ENCODE data around the gene ATP9B.
"Not testable (repeated sequence)": the region's sequence is repeated elsewhere in the genome, so short reads cannot be mapped to it uniquely, and the experiment has no call there.

The ATP9B gene

DNA sequence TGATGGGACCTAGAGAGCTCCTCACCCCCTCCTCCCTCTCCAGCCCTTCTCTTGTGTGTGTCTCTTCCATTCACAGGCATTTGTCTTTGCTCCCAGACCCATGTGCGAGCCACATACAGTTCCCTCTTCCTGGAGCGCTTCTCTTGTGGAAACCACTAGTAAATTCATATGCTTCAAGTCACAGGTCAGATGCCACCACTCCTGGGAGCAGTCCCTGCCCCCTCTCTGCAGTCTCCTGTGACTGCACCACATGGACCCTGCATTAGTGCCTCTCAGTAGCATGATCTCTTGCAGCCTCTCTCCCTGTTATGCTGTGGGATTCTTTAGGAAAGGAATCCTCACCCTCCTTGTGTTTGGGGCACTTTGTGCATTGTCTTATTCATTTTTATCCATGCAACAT lies 230.1 kb downstream of the ATP9B start:
- DNase-seq = no peak

DNA sequence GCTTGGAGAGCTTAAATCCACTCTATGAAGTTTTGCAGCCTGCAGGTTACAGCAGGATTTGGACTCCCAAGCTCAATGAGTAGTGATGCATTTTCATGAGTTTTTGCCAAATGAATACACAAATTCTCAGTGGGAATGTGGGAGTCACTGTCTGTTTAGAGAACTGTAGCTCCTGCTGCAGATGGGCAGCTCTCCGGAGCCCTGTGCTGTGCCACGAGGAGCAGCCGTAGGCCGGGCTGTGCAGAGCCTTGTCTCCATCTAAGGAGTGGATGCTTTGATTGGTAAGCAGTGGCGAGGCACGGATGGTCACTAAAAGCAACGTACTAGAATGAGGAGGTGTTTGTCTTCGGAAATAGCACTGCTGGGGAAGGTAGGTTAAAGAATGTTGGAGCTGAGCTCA lies 230.5 kb downstream of the ATP9B start:
- DNase-seq = no peak

GRCh38 chr18:79300413-79300812 lies 231.2 kb downstream of the ATP9B start:
- no peak for DNase-seq

DNA sequence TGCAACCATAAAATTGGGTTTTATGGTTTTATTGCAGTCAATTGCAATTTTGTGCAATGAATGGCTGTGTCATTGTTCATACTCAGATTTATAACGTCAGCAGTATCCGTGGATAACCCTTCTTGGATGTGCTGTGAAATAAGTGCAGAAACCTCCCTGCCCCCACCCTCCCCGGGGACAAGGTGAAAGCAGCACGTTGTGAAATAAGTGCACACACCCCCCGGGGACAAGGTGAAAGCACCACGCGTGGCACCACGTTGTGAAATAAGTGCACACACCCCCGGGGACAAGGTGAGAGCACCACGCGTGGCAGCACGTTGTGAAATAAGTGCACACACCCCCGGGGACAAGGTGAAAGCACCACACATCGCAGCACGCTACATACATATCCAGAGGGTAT lies 232.9 kb downstream of the ATP9B start:
- no peak for DNase-seq

- DNase-seq = no peak
Measured at GRCh38 chr18:79305911-79306310, 236.7 kb downstream of the ATP9B start.

DNA sequence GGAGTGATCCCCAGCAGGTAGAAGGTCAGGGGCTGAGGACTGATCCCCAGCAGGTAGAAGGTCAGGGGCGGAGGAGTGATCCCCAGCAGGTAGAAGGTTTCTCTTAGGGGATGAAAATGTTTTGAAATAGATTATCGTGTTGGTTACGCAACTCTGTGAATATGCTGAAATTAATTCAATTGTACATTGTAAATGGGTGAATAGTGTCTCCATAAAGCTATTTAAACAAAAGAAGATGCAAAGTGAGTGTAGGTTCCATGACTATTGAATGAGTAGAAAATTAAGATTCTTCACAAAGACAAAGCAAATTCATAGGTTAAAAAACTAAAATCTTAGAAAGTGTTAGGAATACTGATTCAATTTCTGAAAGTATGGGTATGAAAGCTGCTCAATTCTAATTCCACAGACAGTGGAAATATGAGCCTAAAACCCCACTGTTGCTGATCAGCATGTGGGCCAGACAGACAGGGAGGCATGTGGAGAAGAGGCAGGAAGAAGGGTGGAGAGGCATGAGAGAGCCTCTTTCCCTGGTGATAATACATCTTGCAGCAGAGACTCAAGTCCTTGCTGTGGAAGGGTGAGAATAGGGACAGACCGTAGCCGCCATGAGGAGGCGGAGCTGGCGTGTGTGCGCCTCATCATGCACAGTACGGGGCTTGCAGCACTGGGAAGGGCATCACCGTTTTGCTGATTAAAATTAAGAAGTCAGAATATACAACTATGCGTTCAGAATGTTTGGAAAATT lies 240.6 kb downstream of the ATP9B start:
- no peak for DNase-seq

DNA sequence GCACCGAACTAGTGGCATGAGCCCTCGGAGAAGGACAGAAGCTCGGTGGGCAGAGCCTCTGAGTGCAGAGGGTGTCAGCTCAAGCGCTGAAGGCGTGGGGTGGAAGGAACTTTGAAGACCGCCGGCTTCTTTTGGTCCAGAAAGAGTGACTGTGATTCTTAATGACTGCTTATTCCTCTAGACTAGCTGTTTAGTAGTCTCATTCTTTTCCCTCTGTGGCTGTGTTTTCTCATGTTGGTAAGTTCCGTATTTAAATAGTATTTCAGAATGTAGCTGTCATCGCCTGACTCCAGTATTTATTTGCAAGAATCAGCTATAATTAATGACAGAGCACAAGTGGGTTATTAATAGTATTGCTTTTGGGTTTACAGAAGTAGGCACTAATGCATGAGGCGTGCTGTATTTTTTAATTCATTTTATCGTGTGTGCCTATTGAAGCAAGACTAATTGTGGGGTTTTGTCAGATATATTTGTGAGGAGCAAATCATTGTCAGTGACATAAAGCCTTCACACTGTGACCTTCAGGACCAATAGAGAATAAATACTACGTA lies 245.7 kb downstream of the ATP9B start:
- no peak for DNase-seq

GRCh38 chr18:79315596-79315995 lies 246.4 kb downstream of the ATP9B start:
- DNase-seq = no peak

DNA sequence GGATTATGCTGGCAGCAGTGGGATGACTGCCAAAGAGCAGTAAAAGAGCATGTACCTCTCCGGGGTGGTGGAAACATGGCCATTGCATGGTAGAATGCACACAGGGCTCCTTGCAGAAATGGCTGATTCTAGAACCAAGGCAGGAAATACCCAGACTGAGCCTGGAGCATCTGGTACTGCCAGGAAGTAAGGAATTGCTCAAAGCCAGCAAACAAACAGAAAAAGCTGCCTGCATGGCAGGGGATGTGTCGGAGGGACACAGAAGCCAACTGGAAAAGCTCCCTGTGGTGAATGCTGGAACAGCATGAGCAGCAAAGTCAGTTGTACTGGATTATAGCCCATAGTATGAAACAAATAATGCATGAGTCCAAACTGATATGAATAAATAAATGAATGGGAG lies 248.5 kb downstream of the ATP9B start:
- no peak for DNase-seq

- DNase-seq = no peak
Measured at GRCh38 chr18:79318142-79318673, 249.0 kb downstream of the ATP9B start.

- DNase-seq = no peak
Measured at GRCh38 chr18:79320216-79320850, 251.1 kb downstream of the ATP9B start.

DNA sequence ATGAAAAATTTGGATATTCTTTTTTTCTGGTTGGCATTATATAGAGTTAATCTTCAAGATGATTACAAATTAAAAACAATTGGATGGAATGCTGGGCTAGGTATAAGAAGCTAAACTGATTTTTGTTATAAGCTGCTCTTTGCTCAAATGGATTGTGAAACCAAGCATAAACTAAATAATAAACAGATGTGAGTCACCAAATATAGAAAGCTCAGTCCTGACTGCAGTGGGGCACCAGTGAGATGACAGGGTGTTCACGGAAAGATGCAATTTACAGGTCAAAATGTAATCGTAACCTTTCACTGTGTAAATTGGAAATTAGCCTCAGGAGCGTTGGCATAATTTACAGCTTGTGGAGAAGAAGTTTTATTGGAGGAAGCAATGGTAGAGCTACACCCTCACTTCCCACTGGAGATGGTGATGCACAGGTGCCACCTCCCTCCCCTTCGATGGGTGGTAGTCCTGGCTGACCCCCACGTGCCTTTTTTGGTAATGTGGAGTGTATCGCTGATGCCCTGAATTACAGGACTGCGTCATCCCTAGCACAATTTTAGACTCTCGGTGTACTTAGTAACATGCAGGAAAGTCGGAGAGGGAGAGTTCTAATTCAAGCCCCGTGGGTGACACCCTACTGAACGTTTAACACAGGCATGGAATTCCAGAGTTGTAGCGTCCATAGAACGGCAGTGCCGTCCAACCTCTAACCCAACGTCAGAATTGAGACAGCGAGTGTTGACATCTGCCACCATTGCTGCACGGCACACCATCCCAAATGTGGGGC lies 252.6 kb downstream of the ATP9B start:
- no peak for DNase-seq

DNA sequence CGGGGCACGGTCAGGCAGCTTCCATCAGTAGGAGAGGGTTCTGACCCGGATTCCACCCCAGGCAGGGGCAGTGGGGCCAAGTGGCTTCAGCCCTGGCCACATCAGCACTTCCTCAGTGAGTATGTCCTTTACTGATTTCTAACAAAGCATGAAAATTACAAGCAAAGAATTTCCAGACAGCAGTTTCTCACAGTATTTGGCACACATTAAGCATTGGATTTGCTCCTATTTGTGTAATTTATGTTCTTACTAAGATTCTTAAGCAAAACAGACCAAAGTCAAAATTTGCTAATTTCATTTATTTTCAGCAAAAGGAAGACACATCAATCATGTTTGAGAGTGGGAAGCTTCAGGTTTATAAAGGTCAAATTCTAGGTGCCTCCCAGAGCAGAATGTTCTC lies 253.2 kb downstream of the ATP9B start:
- DNase-seq = no peak

DNA sequence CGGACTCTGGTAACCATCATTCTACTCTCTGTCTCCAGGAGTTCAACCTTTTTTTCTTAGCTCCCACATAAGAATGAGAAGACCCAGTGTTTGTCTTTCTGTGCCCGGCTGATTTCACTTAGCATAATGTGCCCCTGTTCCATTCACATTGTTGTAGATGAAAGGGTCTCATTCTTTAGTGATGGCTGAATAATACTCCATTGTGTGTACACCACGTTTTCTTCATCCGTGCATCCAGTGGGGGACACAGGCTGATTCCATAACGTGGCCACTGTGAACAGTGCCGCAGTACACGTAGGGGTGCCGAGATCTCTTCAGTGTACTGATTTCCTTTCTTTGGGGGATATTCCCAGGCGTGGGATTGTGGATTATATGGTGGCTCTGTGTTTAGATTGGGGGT lies 254.3 kb downstream of the ATP9B start:
- DNase-seq = no peak

DNA sequence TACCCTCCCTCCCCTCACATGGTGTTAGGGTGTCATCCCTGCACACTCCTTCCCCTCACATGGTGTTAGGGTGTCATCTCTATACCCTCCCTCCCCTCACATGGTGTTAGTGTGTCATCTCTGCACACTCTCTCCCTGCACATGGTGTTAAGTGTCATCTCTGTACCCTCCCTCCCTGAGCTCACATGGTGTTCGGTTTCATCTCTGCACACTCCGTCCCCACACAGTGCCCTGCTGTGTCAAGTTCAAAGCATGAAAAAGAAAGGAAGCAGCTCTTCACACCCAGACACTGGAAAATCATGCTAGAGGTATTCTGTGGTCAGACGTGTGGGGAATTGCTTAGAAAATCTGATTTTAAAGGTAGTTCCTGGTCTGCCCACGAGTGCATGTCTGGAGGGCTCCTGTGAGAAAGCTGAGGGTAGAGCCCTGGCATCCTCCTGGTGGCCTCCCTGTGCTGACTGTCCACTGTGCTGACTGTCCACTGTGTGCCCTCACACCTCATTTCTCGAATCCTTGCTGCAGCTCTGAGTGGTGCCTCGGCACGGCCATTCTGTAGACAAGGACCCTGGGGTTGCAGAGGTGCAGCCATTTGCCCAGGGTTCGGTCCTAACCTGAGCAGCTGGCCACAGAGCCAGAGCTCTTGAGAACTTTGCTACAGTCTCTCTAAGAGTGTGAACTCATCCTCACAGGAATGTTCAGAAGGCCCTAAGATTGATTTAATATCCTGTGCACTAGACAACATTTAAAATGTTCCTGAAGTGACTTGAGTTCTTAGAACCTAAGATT lies 257.4 kb downstream of the ATP9B start:
- DNase-seq = no peak

- no peak for DNase-seq
Measured at GRCh38 chr18:79327199-79327721, 258.1 kb downstream of the ATP9B start.

GRCh38 chr18:79327915-79328314 lies 258.7 kb downstream of the ATP9B start:
- DNase-seq = not testable (repeated sequence)

GRCh38 chr18:79328887-79329286 lies 259.7 kb downstream of the ATP9B start:
- no peak for DNase-seq

- no peak for DNase-seq
Measured at GRCh38 chr18:79329786-79330185, 260.6 kb downstream of the ATP9B start.

- DNase-seq = no peak
Measured at GRCh38 chr18:79332646-79333045, 263.5 kb downstream of the ATP9B start.

GRCh38 chr18:79333046-79333445 lies 263.9 kb downstream of the ATP9B start:
- DNase-seq = no peak

GRCh38 chr18:79334496-79335233 lies 265.5 kb downstream of the ATP9B start:
- no peak for DNase-seq

Measured in NCI-H2029 (cell line).